HG02973 (cell line): ENCODE measurements around the gene KDM2A.

Source experiments
- ATAC-seq: cut with Tn5 transposase; IDR thresholded peaks from one replicate; pipeline ENCODE4 v1.9.1; 2021; ENCODE audit warnings: moderate library complexity; ENCODE audit not compliant: unreplicated experiment

Gene KDM2A

DNA sequence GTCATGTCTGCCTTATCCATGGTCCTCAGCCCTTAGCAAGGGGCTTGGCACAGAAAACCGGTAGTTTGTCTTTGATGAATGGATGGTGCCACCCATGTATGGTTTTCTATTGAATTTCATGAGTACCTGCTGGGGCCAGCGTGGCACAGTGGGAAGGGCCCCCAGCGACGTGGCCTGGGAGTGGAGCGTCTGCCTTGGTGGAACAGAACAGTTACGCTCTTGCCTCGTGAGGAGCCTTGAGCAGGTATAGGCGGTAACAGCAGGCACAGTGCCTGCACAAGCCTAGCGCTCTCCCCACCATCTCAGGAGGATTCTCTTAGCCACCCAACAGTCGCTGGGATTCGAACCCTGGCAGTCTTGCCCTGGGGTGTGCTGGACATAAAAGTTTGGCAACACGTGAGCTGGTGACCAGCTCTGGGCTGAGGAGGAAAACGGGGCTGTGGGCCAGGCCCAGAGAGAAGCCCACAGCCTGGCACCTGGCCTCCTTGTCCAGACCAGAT, 181.2 kb downstream of the KDM2A start:
- no peak for ATAC-seq

DNA sequence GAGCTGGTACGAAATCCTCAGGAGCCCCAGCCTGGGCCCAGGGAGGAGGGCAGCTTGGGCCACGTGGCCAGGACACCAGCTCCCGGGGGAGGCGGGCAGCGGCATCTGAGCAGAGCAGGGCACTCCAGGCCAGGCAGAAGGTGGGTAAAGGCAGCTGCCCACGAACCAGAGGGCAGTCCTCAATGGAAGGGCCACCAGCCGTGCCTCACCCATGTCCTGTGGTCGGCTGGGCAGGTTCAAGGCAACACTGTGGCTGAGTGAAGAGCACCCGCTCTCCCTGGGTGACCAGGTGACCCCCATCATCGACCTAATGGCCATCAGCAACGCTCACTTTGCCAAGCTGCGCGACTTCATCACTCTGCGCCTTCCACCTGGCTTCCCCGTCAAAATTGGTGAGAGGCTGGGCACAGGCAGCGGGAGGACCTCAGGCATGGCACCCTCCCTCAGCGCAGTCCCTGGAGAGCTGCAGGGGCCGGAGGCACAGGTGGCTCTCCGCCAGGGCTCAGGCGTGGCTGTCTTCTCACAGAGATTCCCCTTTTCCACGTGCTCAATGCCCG, 181.8 kb downstream of the KDM2A start:
- ATAC-seq, result no peak

DNA sequence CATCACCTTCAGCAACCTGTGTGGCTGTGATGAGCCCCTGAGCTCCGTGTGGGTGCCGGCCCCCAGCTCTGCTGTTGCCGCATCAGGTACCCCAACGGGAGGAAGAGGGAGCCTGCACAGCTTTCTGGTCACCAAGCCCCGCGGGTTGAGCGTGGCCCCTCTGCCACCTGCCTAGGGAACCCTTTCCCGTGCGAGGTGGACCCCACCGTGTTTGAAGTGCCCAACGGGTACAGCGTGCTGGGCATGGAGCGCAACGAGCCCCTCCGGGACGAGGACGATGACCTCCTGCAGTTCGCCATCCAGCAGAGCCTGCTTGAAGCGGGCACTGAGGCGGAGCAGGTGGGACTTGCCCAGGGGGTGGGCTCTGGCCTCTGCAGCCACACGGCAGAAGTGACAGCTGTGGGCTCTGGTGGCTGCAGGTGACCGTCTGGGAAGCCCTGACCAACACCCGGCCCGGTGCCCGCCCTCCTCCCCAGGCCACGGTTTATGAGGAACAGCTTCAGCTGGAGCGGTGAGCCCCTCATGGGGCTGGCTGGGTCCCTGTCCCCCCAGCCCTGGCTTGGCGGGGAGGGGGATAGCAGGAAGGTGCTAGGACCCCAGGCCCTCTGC, 182.4 kb downstream of the KDM2A start:
- ATAC-seq, result no peak

DNA sequence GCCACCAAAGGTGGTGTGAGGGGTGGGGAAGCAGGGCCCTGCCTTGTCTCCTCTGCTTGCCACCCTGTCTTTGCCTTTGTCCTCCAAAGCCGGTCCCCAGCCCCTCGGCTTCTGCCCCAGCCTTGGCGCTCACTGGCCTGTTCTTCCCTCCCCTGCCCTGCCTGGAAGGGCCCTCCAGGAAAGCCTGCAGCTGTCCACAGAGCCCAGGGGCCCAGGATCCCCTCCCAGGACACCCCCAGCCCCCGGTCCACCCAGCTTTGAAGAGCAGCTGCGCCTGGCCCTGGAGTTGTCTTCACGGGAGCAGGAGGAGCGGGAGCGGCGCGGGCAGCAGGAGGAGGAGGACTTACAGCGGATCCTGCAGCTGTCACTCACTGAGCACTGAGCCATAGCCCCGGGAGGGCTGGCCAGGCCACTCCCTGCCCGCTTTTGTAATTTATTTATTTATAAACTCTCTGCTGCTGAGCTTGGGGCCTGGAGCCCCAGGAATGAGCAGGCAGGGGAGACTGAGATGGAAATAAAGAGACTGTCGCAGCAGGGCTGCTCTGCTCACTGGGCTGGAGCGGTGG, 183.0 kb downstream of the KDM2A start:
- no peak for ATAC-seq

DNA sequence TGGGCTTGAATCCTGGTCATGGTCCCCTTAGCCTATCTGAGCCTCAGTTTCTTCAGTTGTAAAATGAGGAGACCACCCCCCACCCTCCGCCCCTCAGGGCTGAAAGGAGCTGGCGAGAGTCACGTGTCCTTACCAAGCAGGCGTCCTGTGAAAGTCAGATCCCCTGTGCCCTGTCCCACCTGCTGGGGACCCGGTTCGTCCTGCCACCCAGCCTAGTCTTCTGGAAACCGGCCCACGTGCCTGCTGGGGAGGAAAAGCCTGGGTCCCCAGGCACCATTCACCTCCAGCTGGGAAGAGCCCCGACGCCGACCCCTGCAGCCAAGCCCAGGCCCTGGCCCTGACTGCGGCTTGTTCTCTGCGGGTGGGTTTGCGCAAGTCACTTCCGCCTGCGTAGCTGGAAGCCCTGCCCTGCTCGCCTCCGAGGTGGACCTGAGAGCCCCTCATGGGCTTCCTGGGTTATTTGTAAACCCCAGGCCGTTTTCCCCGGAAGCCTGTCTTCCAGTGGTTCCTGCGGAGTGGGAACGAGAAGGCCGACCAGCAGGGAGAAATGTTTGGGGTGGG, 183.6 kb downstream of the KDM2A start:
- no peak for ATAC-seq

DNA sequence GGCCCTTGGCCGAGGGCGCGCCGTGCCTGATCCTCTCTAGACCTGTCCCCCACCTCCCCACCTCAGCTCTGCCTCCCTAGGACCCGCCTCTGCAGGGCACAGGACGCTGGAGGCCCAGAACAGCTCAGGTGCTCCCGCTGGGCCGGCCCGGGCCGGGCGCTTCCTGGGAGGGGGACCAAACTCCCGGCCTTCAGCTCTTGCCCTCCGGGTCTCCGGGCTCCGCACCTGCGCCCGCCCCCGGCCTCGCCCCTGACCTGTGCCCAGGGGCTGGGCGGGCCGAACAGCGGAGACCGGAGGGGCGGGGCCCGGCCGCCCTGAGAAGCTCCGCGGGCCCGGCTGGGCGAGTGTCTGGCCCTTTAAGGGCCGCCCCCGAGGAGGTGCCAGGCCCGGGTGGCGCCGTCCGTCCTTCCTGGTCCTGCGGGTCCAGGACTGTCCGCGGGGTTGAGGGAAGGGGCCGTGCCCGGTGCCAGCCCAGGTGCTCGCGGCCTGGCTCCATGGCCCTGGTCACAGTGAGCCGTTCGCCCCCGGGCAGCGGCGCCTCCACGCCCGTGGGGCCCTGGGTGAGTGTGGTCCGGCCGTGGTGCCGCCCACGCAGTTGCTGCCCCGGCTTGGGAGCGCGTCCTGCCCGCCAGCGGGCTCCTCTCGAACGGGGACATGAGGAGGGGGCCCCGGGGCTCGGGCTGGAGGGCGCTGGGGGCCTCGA, 184.2 kb downstream of the KDM2A start, which contains the start of gene SSH3:
Gene SSH3, plus strand, starts transcription at position 399 of the 703 bp plus-strand sequence. Its CDS starts 96 bp downstream, at position 495.
- ATAC-seq, result no peak

DNA sequence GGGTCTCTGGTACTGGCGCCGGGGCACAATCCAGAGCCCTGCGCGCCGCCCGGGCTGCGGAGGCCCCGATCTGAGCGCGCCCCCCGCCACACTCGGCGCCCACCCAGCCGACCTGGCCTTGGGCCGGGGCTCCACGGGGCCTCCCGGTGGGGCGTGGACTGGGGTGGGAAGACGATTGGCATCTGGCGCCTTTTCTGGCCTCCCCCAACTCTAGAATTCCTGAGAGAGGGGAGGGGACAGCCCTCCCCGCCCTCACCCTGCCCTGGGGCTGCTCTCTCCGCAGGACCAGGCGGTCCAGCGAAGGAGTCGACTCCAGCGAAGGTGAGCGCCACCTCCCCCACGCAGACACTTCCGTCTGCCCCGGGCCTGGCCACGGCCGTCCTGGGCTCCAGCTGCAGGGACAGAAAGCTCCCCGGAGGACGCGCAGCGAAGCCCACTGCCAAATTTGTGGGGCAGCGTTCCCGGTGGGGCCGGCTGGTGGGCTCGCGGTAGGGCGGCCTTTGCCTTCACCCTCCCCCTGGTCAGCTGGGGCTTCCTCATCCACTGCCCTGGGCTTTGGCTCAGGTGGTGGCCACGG, 184.9 kb downstream of the KDM2A start:
- no peak for ATAC-seq

DNA sequence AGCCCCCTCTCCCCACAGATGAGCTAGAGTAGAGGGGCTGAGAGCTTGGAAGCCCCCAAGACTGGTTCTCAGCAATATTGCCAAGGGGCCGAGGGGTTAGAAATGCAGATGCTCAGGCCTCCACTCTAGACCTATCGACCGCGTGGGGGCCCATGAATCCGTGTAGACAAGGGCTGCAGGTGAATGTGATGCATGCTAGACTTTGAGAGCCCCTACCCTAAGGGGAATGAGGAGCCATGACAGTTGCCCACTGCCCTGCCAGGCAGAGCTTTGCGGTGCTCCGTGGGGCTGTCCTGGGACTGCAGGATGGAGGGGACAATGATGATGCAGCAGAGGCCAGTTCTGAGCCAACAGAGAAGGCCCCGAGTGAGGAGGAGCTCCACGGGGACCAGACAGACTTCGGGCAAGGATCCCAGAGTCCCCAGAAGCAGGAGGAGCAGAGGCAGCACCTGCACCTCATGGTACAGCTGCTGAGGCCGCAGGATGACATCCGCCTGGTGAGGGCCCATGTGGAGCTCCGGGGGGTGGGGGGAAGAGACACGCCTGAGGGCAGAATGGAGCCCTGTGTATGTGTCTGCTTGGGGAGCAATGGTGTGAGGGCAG, 185.5 kb downstream of the KDM2A start:
- no peak for ATAC-seq

DNA sequence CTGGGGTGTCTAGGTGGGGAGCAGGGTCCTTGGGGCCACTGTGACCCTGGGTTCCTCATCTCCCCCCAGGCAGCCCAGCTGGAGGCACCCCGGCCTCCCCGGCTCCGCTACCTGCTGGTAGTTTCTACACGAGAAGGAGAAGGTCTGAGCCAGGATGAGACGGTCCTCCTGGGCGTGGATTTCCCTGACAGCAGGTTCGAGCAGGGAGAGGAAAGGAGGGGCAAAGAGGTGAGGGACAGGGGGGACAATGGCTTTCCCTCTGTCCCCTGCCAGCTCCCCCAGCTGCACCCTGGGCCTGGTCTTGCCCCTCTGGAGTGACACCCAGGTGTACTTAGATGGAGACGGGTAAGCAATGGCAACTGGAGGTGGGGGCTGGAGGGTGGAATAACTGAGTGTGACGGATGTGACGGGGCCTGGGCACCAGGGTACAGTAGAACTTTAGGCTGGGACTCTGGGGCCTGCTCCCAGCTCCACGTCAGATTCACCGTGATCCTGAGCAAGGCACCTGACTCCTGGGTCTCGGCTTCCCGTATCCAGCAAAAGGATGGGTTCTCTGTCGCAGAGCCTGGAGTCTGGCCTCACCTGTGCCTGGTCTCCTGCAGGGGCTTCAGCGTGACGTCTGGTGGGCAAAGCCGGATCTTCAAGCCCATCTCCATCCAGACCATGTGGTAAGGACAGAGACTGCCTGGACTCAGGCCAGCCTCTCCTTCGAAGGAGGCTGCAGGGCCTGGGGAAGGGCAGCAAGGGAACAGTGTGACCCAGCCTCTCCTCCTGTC, 187.9 kb downstream of the KDM2A start:
- no peak for ATAC-seq

DNA sequence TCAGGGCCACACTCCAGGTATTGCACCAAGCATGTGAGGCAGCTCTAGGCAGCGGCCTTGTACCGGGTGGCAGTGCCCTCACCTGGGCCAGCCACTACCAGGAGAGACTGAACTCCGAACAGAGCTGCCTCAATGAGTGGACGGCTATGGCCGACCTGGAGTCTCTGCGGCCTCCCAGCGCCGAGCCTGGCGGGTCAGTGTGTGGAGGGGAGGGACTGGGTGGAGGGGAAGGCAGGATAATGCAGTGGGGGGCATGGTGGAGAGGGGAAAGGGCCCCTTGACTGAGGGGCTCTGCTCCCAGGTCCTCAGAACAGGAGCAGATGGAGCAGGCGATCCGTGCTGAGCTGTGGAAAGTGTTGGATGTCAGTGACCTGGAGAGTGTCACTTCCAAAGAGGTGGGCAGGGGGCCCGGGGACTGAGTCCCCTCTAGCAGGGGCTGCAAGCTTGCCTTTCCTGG, 188.5 kb downstream of the KDM2A start:
- no peak for ATAC-seq
